Measurements from ENCODE around the gene HTR3A. TPM values are rescaled to one million over a fixed set of nuclear protein-coding genes. Genes with fewer than 3 reads are reported as not detected.

HTR3A gene
- polyA plus RNA-seq, 1 donor (not counting 4 experiments of a cell fraction or from before 2014, with no cell fraction given), result not detected

DNA sequence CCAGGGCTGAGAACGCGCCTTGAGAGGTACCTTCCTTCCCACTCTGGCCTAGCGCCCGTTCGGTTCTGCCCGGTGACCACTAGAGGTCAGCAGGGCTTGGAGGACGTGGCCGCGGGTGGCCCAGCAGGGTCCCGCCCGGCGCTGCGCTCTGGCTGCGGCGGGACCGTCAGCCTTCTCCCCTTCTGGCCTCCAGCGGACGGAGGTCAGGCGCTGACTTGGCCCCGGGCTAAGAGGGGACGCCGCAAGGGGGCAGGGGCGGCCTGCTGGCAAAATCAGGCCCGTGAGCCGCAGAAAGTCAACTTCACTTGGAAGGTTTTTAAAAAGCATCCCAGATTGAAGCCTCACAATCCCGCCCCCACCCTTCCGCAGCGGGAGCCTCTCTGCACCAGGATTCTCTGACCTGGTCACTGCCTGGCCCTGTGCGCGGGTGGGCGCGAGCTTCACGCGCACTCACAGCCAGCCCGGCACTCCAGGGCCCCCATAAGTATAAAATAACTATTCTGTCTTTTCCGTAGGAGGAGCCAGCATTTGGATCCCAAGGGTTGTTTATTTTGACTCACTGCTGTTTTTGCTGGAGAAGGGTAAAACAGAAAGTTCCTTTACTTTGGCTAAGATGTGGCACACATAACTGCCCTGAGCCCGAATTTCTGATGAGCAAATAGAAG lies 61.4 kb downstream of the HTR3A start:
- H3K9me3 ChIP-seq (ENCODE audit: control insufficient read depth, low read depth, low read length), result no peaks in the 10 kb centered on the region
- H3K9me1 ChIP-seq (ENCODE audit: control insufficient read depth, extremely low read depth, insufficient read depth, low read length), result no peaks in the 10 kb centered on the region
- DNase-seq (ENCODE audit: low read depth, low spot score), result no peak
- H3K4me3 ChIP-seq (ENCODE audit: control insufficient read depth in 2 of 3, extremely low read depth in 1 of 3, insufficient read depth in 2 of 3, low read depth in 1 of 3, low read length in 3 of 3), result no peak overlapping the region
- peak overlapping the region; percentile 39 for H3K4me2 ChIP-seq (ENCODE audit: control insufficient read depth, extremely low read depth, insufficient read depth, low read depth, low read length)
- peaks cover 3% of the 10 kb centered on the region for H3K4me1 ChIP-seq (ENCODE audit: control insufficient read depth, extremely low read depth, insufficient read depth, low read length)
- no peaks in the 10 kb centered on the region for H3K36me3 ChIP-seq (ENCODE audit: control insufficient read depth in 2 of 2, extremely low read depth in 1 of 2, insufficient read depth in 2 of 2, low read length in 2 of 2)
- FAIRE-seq, result no peak
- TF ChIP-seq EZH2 (IDR thresholded peaks at IDR 0.05; ENCODE audit: low read length), result no peak
- TF ChIP-seq, protein P1, sequence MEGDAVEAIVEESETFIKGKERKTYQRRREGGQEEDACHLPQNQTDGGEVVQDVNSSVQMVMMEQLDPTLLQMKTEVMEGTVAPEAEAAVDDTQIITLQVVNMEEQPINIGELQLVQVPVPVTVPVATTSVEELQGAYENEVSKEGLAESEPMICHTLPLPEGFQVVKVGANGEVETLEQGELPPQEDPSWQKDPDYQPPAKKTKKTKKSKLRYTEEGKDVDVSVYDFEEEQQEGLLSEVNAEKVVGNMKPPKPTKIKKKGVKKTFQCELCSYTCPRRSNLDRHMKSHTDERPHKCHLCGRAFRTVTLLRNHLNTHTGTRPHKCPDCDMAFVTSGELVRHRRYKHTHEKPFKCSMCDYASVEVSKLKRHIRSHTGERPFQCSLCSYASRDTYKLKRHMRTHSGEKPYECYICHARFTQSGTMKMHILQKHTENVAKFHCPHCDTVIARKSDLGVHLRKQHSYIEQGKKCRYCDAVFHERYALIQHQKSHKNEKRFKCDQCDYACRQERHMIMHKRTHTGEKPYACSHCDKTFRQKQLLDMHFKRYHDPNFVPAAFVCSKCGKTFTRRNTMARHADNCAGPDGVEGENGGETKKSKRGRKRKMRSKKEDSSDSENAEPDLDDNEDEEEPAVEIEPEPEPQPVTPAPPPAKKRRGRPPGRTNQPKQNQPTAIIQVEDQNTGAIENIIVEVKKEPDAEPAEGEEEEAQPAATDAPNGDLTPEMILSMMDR (optimal IDR thresholded peaks at IDR 0.05 in 1 of 3, IDR thresholded peaks at IDR 0.05 in 1 of 3, conservative IDR thresholded peaks at IDR 0.05 in 1 of 3; ENCODE audit: extremely low read depth in 1 of 3, insufficient read depth in 2 of 3, low read length in 3 of 3), result peak; percentile 56 to 91 (median 89)
- no peaks in the 10 kb centered on the region for H4K20me1 ChIP-seq (ENCODE audit: control insufficient read depth, extremely low read depth, insufficient read depth, low read length)
- dilution Hi-C loops (cut with MboI; ENCODE audit: extremely low pct_ligation_motif_present, low sequenced_read_pairs), result loop anchor here (25.0 kb wide), 1 partner anchor 226 kb away; no protein-coding TSS in a partner anchor
- H3K27me3 ChIP-seq (ENCODE audit: control insufficient read depth, extremely low read depth, insufficient read depth, low read length), result peaks cover 21% of the 10 kb centered on the region
- no peak overlapping the region for H2AFZ ChIP-seq (ENCODE audit: control insufficient read depth, low read length)
- no peak overlapping the region for H3K27ac ChIP-seq (ENCODE audit: control insufficient read depth, insufficient read depth, low read length)
- no peak overlapping the region for H3K9ac ChIP-seq (ENCODE audit: control insufficient read depth, extremely low read depth, insufficient read depth, low read length)
- no peaks in the 10 kb centered on the region for H3K79me2 ChIP-seq (ENCODE audit: control insufficient read depth, insufficient read depth, low read length)

DNA sequence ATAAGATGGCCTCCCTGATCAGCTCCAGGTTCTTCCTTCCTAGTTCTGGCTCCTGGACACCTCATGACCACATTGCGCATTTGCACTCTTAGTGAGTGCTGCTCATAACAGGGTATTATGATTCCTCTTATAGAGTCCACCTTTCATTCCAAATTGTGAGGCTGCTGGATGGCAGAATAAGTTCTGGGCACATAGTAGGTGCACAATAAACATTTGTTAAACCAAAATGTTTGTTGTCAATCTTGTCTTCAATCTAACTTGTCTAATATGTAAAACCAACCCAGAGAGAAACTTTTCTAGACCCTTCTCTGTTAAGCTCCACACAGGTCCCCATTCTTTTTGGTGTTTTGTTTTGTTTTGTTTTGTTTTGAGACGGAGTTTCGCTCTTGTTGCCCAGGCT lies 62.0 kb downstream of the HTR3A start:
- Histone ChIP-seq H4K20me1 (ENCODE audit: control insufficient read depth, extremely low read depth, insufficient read depth, low read length) (no peaks in the 10 kb centered on the region), H3K9ac (ENCODE audit: control insufficient read depth, extremely low read depth, insufficient read depth, low read length) (no peak overlapping the region), H3K9me3 (ENCODE audit: control insufficient read depth, low read depth, low read length) (no peaks in the 10 kb centered on the region), H3K27me3 (ENCODE audit: control insufficient read depth, extremely low read depth, insufficient read depth, low read length) (peaks cover 21% of the 10 kb centered on the region), H3K4me2 (ENCODE audit: control insufficient read depth, extremely low read depth, insufficient read depth, low read depth, low read length) (no peak overlapping the region), H3K36me3 (ENCODE audit: control insufficient read depth in 2 of 2, extremely low read depth in 1 of 2, insufficient read depth in 2 of 2, low read length in 2 of 2) (no peaks in the 10 kb centered on the region), H2AFZ (ENCODE audit: control insufficient read depth, low read length) (no peak overlapping the region), H3K9me1 (ENCODE audit: control insufficient read depth, extremely low read depth, insufficient read depth, low read length) (no peaks in the 10 kb centered on the region), H3K79me2 (ENCODE audit: control insufficient read depth, insufficient read depth, low read length) (no peaks in the 10 kb centered on the region), H3K4me1 (ENCODE audit: control insufficient read depth, extremely low read depth, insufficient read depth, low read length) (peaks cover 3% of the 10 kb centered on the region), H3K27ac (ENCODE audit: control insufficient read depth, insufficient read depth, low read length) (no peak overlapping the region), H3K4me3 (ENCODE audit: control insufficient read depth in 2 of 3, extremely low read depth in 1 of 3, insufficient read depth in 2 of 3, low read depth in 1 of 3, low read length in 3 of 3) (no peak overlapping the region)
- TF ChIP-seq EZH2 (IDR thresholded peaks at IDR 0.05; ENCODE audit: low read length), result no peak
- TF ChIP-seq, protein P1 (optimal IDR thresholded peaks at IDR 0.05 in 1 of 3, IDR thresholded peaks at IDR 0.05 in 1 of 3, conservative IDR thresholded peaks at IDR 0.05 in 1 of 3; ENCODE audit: extremely low read depth in 1 of 3, insufficient read depth in 2 of 3, low read length in 3 of 3), result no peak
- DNase-seq (ENCODE audit: low read depth, low spot score) (no peak), FAIRE-seq (no peak)
- dilution Hi-C loops (cut with MboI; ENCODE audit: extremely low pct_ligation_motif_present, low sequenced_read_pairs), result loop anchor here (25.0 kb wide), 1 partner anchor 225 kb away; no protein-coding TSS in a partner anchor
